Lower leg skin (tissue), 4 donors: ENCODE data around the gene C1QTNF12. TPM values are rescaled to one million over a fixed set of nuclear protein-coding genes. Genes with fewer than 3 reads are reported as not detected.

Experiments
- DNase-seq, 2 donors: peaks; one replicate each; pipeline ENCODE4 v3.0.0-alpha.2; 2019; ENCODE audit warnings: low spot score in 2 of 2
- H3K4me3 ChIP-seq: fragments of 200-600 bp; sonication (generic); 2 replicates; pipeline ENCODE4 v1.5.1; 2017; ENCODE audit warnings: mild to moderate bottlenecking, low read depth; ENCODE audit not compliant: poor library complexity, severe bottlenecking
- CTCF ChIP-seq, 3 donors: fragments of 450-650 bp; IDR thresholded peaks; one replicate each; pipeline ENCODE4 v1.5.1; 2016; ENCODE audit warnings: antibody characterized with exemption in 3 of 3, mild to moderate bottlenecking in 3 of 3, moderate library complexity in 2 of 3
- POLR2A ChIP-seq, 2 donors: fragments of 450-650 bp; IDR thresholded peaks; one replicate each; pipeline ENCODE4 v1.6.1; 2016 to 2017; ENCODE audit warnings: antibody characterized with exemption in 2 of 2, mild to moderate bottlenecking in 1 of 2, moderate library complexity in 1 of 2
- WGBS, 2 donors: methylation state at CpG; one replicate each; pipeline ENCODE4 v1.1.5; 2018; 5-methylcytosine and 5-hydroxymethylcytosine counted together
- intact Hi-C: fragments of 100-400 bp; cut with DNase I; formaldehyde crosslinking; loops from one replicate; pipeline ENCODE4 v1.15.0; 2023; ENCODE audit warnings: low total_unique reads
- total RNA-seq, 4 donors: library from RNA; depleted of rRNA; stranded (reverse); fragments of >200 nt; gene quantifications; one replicate each; pipeline ENCODE4 v1.1.0, GENCODE V29; 2016

The C1QTNF12 gene
- total RNA-seq, 4 donors from 2014 or later = 0.46 to 9.8 (median 5.9) TPM; not detected in 1

DNA sequence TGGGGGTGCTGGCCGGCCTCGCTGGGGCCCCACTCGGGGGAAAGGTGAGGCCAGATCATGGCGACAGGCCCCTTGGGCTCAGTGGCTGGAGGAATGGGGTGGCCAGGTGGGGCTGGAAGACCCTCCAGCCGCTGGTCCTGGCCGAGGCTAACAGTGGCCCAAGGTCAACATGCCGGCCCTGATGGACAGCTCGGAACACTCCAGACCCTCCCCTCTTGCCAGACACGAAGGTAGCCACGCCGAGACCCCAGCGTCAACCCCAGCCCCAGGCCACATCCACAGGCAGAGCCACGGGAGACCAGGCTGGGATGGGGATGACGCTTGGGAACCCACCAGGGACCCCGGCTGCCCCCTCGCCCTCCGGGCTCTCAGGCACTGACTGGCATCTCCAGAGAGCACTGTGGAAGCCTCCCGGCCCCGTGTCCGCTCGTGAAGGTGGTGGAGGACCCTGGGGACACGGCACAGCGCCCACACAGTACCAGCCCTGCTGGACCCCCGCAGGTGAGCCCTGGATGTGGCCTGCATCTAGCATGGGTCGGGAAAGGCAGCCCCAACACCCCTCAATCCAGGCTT lies 905 bp upstream of the C1QTNF12 start:
- no peak for TF ChIP-seq CTCF (IDR thresholded peaks at IDR 0.05)
- no peak for TF ChIP-seq POLR2A (IDR thresholded peaks at IDR 0.05)
- H3K4me3 ChIP-seq = no peak overlapping the region
- no peak for DNase-seq
- intact Hi-C loops = no loop called here
- WGBS, 2 donors = 69 to 73% methylated on average over 12 to 18 of the region's 25 CpGs

DNA sequence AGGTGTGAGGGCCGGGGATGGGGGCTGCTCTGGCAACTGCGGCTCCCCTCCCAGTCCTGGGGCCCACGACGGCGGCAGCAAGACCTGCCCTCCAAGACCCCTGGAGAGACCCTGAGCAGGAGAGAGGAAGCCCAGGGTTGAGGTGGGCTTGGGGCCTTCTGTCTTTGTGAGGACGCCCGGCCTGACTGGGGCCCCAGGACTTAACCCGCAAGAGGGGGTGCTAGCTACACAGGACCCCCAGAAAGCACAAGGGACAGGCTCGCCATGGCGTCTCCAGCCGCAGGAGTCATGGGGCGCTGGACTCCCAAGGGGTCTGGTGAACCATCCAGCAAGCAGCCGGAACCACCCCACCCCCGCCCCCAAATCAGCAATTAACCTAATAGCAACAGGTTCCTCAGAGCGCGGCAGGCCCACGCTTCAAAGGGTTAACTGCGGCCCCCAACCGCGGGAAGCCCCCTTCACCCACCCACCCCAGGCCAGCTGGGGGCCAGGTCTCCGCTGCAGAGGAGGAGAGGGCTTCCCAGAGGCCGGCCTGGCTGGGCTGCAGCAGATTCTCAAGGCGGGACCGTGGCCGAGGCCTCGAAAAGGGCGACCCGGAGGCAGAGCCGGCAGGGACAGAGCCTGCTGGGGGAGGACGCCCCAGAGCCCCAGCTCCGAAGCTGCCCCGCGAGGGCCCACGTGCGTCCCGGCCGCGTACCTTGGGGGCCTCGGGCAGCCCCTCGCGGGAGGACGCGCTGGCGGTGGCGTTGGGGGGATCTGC lies 525 bp downstream of the C1QTNF12 start:
- intact Hi-C loops = no loop called here
- 52 to 55% methylated on average over 12 to 24 of the region's 45 CpGs for WGBS, 2 donors
- TF ChIP-seq POLR2A (IDR thresholded peaks at IDR 0.05) (no peak), CTCF (IDR thresholded peaks at IDR 0.05) (no peak)
- no peak for DNase-seq
- no peak overlapping the region for H3K4me3 ChIP-seq

DNA sequence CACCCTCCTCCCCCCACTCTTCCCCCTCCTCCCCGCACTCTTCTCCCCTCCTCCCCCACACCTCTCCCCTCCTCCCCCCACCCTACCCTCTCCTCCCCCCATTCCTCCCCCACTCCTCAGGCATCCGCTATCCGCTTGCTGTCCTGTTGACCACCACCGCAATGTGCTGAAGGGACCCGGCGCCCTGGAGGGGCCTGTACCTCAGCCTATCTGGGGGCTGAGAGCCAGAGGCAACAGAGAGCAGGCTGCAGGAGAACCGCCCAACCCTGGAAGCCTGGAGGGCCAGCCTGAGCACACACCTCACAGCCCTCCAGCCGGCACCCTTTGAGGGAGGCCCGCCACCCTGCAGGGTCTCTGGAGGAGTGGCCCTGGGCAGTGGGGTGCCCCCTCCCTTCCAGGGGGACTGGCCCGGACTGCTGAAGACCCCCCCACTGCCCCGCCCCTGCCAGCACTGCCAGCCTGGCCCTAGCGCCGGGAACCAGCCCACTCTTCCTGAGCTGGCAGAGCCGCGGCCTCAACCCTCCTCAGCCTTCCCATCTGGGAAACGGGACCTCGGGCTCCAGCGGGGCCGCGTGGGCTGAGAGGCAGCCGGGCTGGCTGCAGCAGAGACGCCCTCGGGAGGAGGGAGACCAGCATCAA lies 1.2 kb downstream of the C1QTNF12 start:
- no peak for TF ChIP-seq POLR2A (IDR thresholded peaks at IDR 0.05)
- no peak for TF ChIP-seq CTCF (IDR thresholded peaks at IDR 0.05)
- WGBS, 2 donors = 60 to 70% methylated on average over 8 to 13 of the region's 23 CpGs
- intact Hi-C loops = no loop called here
- DNase-seq = no peak
- H3K4me3 ChIP-seq = no peak overlapping the region

DNA sequence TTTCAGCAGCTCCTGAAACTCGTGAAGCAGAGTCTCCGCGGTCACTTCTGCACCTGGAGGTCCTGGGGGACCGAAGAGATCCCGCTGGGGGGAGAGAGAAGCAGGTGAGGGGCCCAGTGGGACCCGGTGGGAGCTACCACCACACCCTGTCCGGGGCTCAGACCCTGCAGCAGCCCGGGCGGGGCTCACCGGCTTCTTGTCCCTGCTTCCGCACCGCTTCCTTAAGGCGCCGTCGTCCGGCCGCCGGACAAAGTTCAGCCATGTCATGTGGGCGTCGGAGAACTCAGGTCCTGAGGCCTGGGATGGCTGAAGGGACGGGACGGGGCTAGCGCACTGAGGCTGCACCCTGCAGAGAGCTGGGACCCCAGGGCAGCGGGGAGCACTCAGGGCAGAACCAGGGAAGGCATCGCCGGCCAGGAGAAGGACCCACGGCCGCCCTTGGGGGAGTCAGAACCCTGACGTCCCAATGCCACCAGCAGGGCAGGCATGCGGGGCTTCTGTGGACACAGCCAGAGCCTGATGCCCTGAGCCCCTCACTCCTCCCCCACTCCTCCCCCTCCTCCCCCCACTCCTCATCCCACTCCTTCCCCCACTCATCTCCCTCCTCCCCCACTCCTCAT lies 2.2 kb downstream of the C1QTNF12 start:
- TF ChIP-seq CTCF (IDR thresholded peaks at IDR 0.05) (no peak), POLR2A (IDR thresholded peaks at IDR 0.05) (no peak)
- H3K4me3 ChIP-seq = no peak overlapping the region
- 70 to 87% methylated on average over 26 to 29 of the region's 30 CpGs for WGBS, 2 donors
- no peak for DNase-seq
- intact Hi-C loops = no loop called here

- no peak overlapping the region for H3K4me3 ChIP-seq
- 55 to 60% methylated on average over 3 to 23 of the region's 23 CpGs for WGBS, 2 donors
- intact Hi-C loops = no loop called here
Observed at GRCh38 chr1:1243807-1244191, 2.7 kb downstream of the C1QTNF12 start.

More at GRCh38 chr1:1243807-1244191, 2.7 kb downstream of the C1QTNF12 start:
- no peak for TF ChIP-seq CTCF (IDR thresholded peaks at IDR 0.05)
- TF ChIP-seq POLR2A (IDR thresholded peaks at IDR 0.05) = no peak
- no peak for DNase-seq
